H9 (cell line): Measurements from ENCODE around the gene CDC42EP4. TPM values are rescaled to one million over a fixed set of nuclear protein-coding genes. Genes with fewer than 3 reads are reported as not detected.

Experiments used
- DNase-seq: peaks from one replicate; pipeline ENCODE4 v3.0.0-alpha.2; 2017
- H2AFZ ChIP-seq: one replicate; pipeline ENCODE4 v1.6.1; 2013; ENCODE audit warnings: mild to moderate bottlenecking, low read length, control low read depth, moderate library complexity
- H2AK5ac ChIP-seq: 2 replicates; pipeline ENCODE4 v1.6.1; 2013; ENCODE audit warnings: low read length, control low read depth, mixed read lengths; ENCODE audit not compliant: insufficient read length
- H2BK120ac ChIP-seq: one replicate; pipeline ENCODE4 v1.6.1; 2013; ENCODE audit warnings: low read depth, mild to moderate bottlenecking, low read length, control low read depth, inconsistent platforms; ENCODE audit not compliant: poor library complexity, severe bottlenecking
- H2BK12ac ChIP-seq: 2 replicates; pipeline ENCODE4 v1.6.1; 2013; ENCODE audit warnings: low read length, control low read depth, mixed read lengths, low read depth; ENCODE audit not compliant: insufficient read length
- H2BK15ac ChIP-seq: 2 replicates; pipeline ENCODE4 v1.6.1; 2013; ENCODE audit warnings: low read depth, low read length, control low read depth
- H2BK20ac ChIP-seq: one replicate; pipeline ENCODE4 v1.6.1; 2013; ENCODE audit warnings: low read depth, mild to moderate bottlenecking, low read length, control low read depth, inconsistent platforms; ENCODE audit not compliant: poor library complexity, severe bottlenecking
- H2BK5ac ChIP-seq: 2 replicates; pipeline ENCODE4 v1.6.1; 2013; ENCODE audit warnings: low read length, control low read depth, mixed read lengths; ENCODE audit not compliant: insufficient read length
- H3K14ac ChIP-seq: 2 replicates; pipeline ENCODE4 v1.6.1; 2013; ENCODE audit warnings: low read length, control low read depth; ENCODE audit not compliant: insufficient read depth
- H3K18ac ChIP-seq: 2 replicates; pipeline ENCODE4 v1.6.1; 2013; ENCODE audit warnings: low read depth, mild to moderate bottlenecking, mixed read lengths, low read length, control low read depth; ENCODE audit not compliant: insufficient read length
- H3K23ac ChIP-seq: 2 replicates; pipeline ENCODE4 v1.6.1; 2013; ENCODE audit warnings: low read length, control low read depth, mixed read lengths, low read depth; ENCODE audit not compliant: insufficient read length
- H3K23me2 ChIP-seq: 2 replicates; pipeline ENCODE4 v1.6.1; 2013; ENCODE audit warnings: low read depth, mild to moderate bottlenecking, mixed read lengths, low read length, control low read depth; ENCODE audit not compliant: insufficient read length, poor library complexity, severe bottlenecking
- H3K27ac ChIP-seq: 2 replicates; pipeline ENCODE4 v1.5.1; 2013; ENCODE audit warnings: low read length, control low read depth, mixed read lengths, low read depth; ENCODE audit not compliant: insufficient read length
- H3K27me3 ChIP-seq: 2 replicates; pipeline ENCODE4 v1.6.1; 2013; ENCODE audit warnings: low read length, control low read depth, inconsistent platforms; ENCODE audit not compliant: insufficient read depth
- H3K4ac ChIP-seq: 2 replicates; pipeline ENCODE4 v1.6.1; 2013; ENCODE audit warnings: low read depth, mild to moderate bottlenecking, control low read depth, inconsistent platforms, low read length, moderate library complexity
- H3K4me1 ChIP-seq: 2 replicates; pipeline ENCODE4 v1.6.1; 2013; ENCODE audit warnings: low read length, control low read depth, inconsistent platforms; ENCODE audit not compliant: insufficient read depth
- H3K4me2 ChIP-seq: 2 replicates; pipeline ENCODE4 v1.6.1; 2013; ENCODE audit warnings: low read length, control low read depth, mixed read lengths; ENCODE audit not compliant: insufficient read length, insufficient read depth
- H3K56ac ChIP-seq: 2 replicates; pipeline ENCODE4 v1.6.1; 2013; ENCODE audit warnings: low read depth, mild to moderate bottlenecking, mixed read lengths, low read length, control low read depth; ENCODE audit not compliant: insufficient read length
- H3K79me1 ChIP-seq: 2 replicates; pipeline ENCODE4 v1.6.1; 2013; ENCODE audit warnings: low read depth, mild to moderate bottlenecking, moderate library complexity, low read length, control low read depth, inconsistent platforms; ENCODE audit not compliant: insufficient read depth, poor library complexity, severe bottlenecking
- H3K79me2 ChIP-seq: 2 replicates; pipeline ENCODE4 v1.6.1; 2013; ENCODE audit warnings: low read length, control low read depth, inconsistent platforms; ENCODE audit not compliant: insufficient read depth
- H3K9ac ChIP-seq: 2 replicates; pipeline ENCODE4 v1.6.1; 2013; ENCODE audit warnings: low read length, control low read depth, mixed read lengths; ENCODE audit not compliant: insufficient read length; ENCODE audit errors: extremely low read depth
- H3K9me3 ChIP-seq: one replicate; pipeline ENCODE4 v1.6.1; 2013; ENCODE audit warnings: low read depth, low read length, inconsistent platforms; ENCODE audit not compliant: control insufficient read depth
- H3T11ph ChIP-seq: one replicate; pipeline ENCODE4 v1.6.1; 2013; ENCODE audit warnings: mild to moderate bottlenecking, low read length, control low read depth, inconsistent platforms
- H4K20me1 ChIP-seq: one replicate; pipeline ENCODE4 v1.6.1; 2013; ENCODE audit not compliant: control insufficient read depth, insufficient read length, insufficient read depth
- H4K5ac ChIP-seq: 2 replicates; pipeline ENCODE4 v1.6.1; 2013; ENCODE audit warnings: low read depth, mild to moderate bottlenecking, mixed read lengths, low read length, control low read depth; ENCODE audit not compliant: insufficient read length
- H4K8ac ChIP-seq: replicated peaks from 2 replicates; pipeline ENCODE4 v1.6.1; 2013; ENCODE audit warnings: low read length, control low read depth, mixed read lengths, low read depth; ENCODE audit not compliant: insufficient read length
- H4K91ac ChIP-seq: 2 replicates; pipeline ENCODE4 v1.6.1; 2013; ENCODE audit warnings: low read depth, mild to moderate bottlenecking, moderate library complexity, mixed read lengths, low read length, control low read depth; ENCODE audit not compliant: insufficient read length
- H3K27ac Mint-ChIP-seq, 3 experiments: 2 replicates in 2 of 3; 3 replicates in 1 of 3; pipeline ENCODE4 v1.8.0; 2020 to 2021; ENCODE audit warnings: mixed read lengths in 3 of 3, mild to moderate bottlenecking in 1 of 3, moderate library complexity in 1 of 3
- H3K27me3 Mint-ChIP-seq: 2 replicates; pipeline ENCODE4 v1.8.0; 2021; ENCODE audit warnings: low read depth, mild to moderate bottlenecking, moderate library complexity, mixed read lengths
- H3K36me3 Mint-ChIP-seq, 3 experiments: 2 replicates in 2 of 3; 3 replicates in 1 of 3; pipeline ENCODE4 v1.8.0; 2020 to 2021; ENCODE audit warnings: low read depth in 3 of 3, mixed read lengths in 3 of 3; ENCODE audit not compliant: insufficient read depth in 1 of 3
- H3K4me1 Mint-ChIP-seq, 2 experiments: 2 replicates each; pipeline ENCODE4 v1.8.0; 2020; ENCODE audit warnings: mixed read lengths in 2 of 2
- H3K4me3 Mint-ChIP-seq, 2 experiments: 2 replicates in 1 of 2; 3 replicates in 1 of 2; pipeline ENCODE4 v1.8.0; 2020 to 2021; ENCODE audit warnings: mild to moderate bottlenecking in 2 of 2, mixed read lengths in 2 of 2, moderate library complexity in 1 of 2
- H3K9me3 Mint-ChIP-seq, 2 experiments: 2 replicates in 1 of 2; 3 replicates in 1 of 2; pipeline ENCODE4 v1.8.0; 2020; ENCODE audit warnings: mild to moderate bottlenecking in 2 of 2, mixed read lengths in 2 of 2, moderate library complexity in 1 of 2
- WGBS: extraction: QIAGEN DNeasy Blood & Tissue Kit; methylation state at CpG from one replicate; pipeline ENCODE4 v1.1.7; 2013; ENCODE audit warnings: missing lambda C conversion rate, low lambda C conversion rate, mixed read lengths; ENCODE audit not compliant: insufficient read length; ENCODE audit errors: extremely low coverage; 5-methylcytosine and 5-hydroxymethylcytosine counted together
- total RNA-seq: library from RNA; stranded (reverse); gene quantifications from 2 replicates; pipeline ENCODE4 v1.2.1, GENCODE V29; 2021
- TF ChIP-seq, protein P1 (sequence below): fragments of 200-600 bp; sonication (generic); conservative IDR thresholded peaks from 3 replicates; pipeline ENCODE4 v1.8.0; 2021; ENCODE audit warnings: antibody characterized with exemption, mild to moderate bottlenecking

Gene CDC42EP4
- total RNA-seq, 1 experiment from 2014 or later: 27.1 TPM

DNA sequence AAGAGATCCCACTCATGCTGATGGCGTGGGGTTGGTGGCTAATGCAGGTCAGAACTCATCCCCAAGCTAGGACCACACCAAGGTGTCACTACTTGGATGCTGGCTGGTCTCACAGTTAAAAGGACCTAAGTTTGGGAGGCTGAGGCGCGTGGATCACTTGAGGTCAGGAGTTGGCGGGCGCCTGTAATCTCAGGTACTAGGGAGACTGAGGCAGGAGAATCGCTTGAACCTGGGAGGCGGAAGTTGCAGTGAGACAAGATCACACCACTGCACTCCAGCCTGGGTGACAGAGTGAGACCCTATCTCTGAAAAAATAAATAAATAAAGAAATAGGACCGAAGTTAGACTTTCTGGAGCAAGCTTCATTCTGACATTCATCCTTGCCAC lies 6.6 kb upstream of the CDC42EP4 start:
- H2BK5ac ChIP-seq: no peak overlapping the region
- no peak overlapping the region for H4K8ac ChIP-seq
- no peak overlapping the region for H3K9ac ChIP-seq
- no peak overlapping the region for H2BK120ac ChIP-seq
- no peak overlapping the region for H2AK5ac ChIP-seq
- TF ChIP-seq, protein P1, sequence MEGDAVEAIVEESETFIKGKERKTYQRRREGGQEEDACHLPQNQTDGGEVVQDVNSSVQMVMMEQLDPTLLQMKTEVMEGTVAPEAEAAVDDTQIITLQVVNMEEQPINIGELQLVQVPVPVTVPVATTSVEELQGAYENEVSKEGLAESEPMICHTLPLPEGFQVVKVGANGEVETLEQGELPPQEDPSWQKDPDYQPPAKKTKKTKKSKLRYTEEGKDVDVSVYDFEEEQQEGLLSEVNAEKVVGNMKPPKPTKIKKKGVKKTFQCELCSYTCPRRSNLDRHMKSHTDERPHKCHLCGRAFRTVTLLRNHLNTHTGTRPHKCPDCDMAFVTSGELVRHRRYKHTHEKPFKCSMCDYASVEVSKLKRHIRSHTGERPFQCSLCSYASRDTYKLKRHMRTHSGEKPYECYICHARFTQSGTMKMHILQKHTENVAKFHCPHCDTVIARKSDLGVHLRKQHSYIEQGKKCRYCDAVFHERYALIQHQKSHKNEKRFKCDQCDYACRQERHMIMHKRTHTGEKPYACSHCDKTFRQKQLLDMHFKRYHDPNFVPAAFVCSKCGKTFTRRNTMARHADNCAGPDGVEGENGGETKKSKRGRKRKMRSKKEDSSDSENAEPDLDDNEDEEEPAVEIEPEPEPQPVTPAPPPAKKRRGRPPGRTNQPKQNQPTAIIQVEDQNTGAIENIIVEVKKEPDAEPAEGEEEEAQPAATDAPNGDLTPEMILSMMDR: no peak
- no peak overlapping the region for H4K5ac ChIP-seq
- WGBS: no CpG with 5 or more reads among the region's 8 CpGs
- H3K79me1 ChIP-seq: no peaks in the 10 kb centered on the region
- no peak overlapping the region for H3K18ac ChIP-seq
- no peak for DNase-seq
- no peak overlapping the region for H2BK15ac ChIP-seq
- Mint-ChIP-seq H3K4me1 (peaks cover 26 to 29% of the 10 kb centered on the region in 2 experiments), H3K4me3 (no peak overlapping the region), H3K36me3 (no peaks in the 10 kb centered on the region), H3K27ac (no peak overlapping the region), H3K27me3 (peaks cover 22% of the 10 kb centered on the region), H3K9me3 (peaks cover 0 to 3% of the 10 kb centered on the region in 2 experiments; a peak in 1 of 5 replicates)
- H2BK20ac ChIP-seq: no peak overlapping the region
- H4K20me1 ChIP-seq: no peaks in the 10 kb centered on the region
- H3K23ac ChIP-seq: no peak overlapping the region
- H3K14ac ChIP-seq: no peak overlapping the region
- H3K56ac ChIP-seq: no peak overlapping the region
- no peak overlapping the region for H2AFZ ChIP-seq
- H3K23me2 ChIP-seq: no peaks in the 10 kb centered on the region
- H3K79me2 ChIP-seq: no peaks in the 10 kb centered on the region
- H3K4me2 ChIP-seq: no peak overlapping the region
- H3K27ac ChIP-seq: no peak overlapping the region
- no peaks in the 10 kb centered on the region for H3K4me1 ChIP-seq
- no peaks in the 10 kb centered on the region for H3K27me3 ChIP-seq
- no peak overlapping the region for H3T11ph ChIP-seq
- H2BK12ac ChIP-seq: no peak overlapping the region
- H3K4ac ChIP-seq: no peak overlapping the region
- H4K91ac ChIP-seq: no peak overlapping the region
- no peaks in the 10 kb centered on the region for H3K9me3 ChIP-seq
